ENCODE results near the gene MYO5B. TPM values are rescaled to one million over a fixed set of nuclear protein-coding genes. Genes with fewer than 3 reads are reported as not detected.

The MYO5B gene
- total RNA-seq, 1 experiment from 2014 or later = 56.7 TPM

DNA sequence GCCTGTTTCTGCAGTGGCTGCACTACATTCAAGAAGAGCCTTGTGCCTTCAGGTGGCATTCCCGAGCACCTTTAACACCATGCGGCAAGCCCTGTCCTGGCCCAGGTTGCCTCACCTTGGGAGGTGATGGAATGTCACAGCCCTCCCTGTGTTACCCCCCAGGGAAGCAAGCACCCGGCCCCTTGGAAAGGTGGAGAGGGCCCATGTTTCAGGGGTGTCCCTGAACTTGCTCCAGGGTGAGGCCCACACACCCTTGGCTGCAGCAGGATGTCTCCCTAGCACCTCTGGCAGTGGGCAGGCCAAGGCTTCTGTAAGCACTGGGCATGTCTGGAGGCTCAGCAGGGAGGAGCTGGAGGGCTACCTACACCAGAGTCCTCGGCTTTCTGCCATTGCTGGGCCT lies 352.3 kb downstream of the MYO5B start:
- BruUV-seq (replicated peaks) = no TSS peak
- CTCF ChIA-PET = no interaction called here
- intact Hi-C loops (cut with micrococcal nuclease; ENCODE audit: unreplicated experiment) = no loop called here
- no peaks in the 10 kb centered on the region for H3K27me3 Mint-ChIP-seq (ENCODE audit: unreplicated experiment)
- TF ChIP-seq, protein P1, sequence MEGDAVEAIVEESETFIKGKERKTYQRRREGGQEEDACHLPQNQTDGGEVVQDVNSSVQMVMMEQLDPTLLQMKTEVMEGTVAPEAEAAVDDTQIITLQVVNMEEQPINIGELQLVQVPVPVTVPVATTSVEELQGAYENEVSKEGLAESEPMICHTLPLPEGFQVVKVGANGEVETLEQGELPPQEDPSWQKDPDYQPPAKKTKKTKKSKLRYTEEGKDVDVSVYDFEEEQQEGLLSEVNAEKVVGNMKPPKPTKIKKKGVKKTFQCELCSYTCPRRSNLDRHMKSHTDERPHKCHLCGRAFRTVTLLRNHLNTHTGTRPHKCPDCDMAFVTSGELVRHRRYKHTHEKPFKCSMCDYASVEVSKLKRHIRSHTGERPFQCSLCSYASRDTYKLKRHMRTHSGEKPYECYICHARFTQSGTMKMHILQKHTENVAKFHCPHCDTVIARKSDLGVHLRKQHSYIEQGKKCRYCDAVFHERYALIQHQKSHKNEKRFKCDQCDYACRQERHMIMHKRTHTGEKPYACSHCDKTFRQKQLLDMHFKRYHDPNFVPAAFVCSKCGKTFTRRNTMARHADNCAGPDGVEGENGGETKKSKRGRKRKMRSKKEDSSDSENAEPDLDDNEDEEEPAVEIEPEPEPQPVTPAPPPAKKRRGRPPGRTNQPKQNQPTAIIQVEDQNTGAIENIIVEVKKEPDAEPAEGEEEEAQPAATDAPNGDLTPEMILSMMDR (IDR thresholded peaks at IDR 0.05; ENCODE audit: unreplicated experiment) = no peak
- peaks cover 2% of the 10 kb centered on the region for H3K4me1 Mint-ChIP-seq (ENCODE audit: low read depth, unreplicated experiment)
- no peak overlapping the region for H3K27ac Mint-ChIP-seq (ENCODE audit: unreplicated experiment)
- no peaks in the 10 kb centered on the region for H3K9me3 Mint-ChIP-seq (ENCODE audit: low read depth, unreplicated experiment)
- DNase-seq = no peak
- no peak overlapping the region for H3K4me3 Mint-ChIP-seq (ENCODE audit: low read depth, unreplicated experiment)
- peaks cover 19% of the 10 kb centered on the region for H3K36me3 Mint-ChIP-seq (ENCODE audit: insufficient read depth, unreplicated experiment)

DNA sequence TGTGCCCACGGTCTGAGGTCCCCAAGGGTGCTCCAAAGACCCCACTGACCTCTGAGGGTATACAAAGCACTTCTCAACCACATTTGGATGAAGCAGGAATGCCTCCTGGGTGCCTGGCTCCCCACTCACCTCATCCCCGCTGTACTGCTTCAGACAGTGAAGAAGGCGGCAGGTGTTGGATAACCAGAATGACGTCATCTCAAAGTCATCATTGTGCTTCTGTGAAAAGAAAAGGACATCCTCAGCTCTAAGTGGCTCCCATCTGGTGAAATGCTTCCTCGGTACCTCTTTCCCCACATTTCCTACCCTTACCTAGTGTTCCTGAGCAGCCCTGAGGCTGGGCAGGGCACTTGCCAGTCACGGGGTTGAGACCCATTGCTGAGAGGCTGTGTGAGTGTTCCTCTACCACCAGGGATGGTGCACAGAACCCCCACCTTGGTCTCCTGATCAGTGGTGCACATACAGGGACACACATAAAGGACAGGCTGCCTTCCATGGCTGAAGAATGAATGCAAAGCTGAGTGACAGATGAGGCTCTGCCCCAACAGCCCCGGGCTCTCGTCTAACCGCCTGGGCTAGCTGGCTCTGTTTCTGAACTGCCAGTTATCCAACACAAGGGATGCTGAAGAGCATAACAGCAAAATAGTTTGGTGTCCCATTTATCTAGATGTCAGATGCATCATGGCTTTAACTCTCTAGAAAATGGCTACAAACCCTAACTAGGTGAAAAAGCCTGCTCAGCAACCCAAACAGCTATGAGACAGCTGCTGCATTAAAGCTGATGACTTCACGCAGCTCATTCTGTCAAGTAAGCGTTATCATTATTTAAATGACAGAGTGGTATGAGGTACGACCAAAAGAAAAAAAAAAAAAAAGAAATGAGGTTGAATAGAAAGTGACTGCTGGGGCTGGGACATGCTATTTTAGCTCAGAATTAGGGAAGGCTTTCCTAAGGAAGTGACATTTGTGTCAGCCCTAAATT lies 353.4 kb downstream of the MYO5B start:
- Mint-ChIP-seq H3K27me3 (ENCODE audit: unreplicated experiment) (no peaks in the 10 kb centered on the region), H3K36me3 (ENCODE audit: insufficient read depth, unreplicated experiment) (peaks cover 17% of the 10 kb centered on the region), H3K9me3 (ENCODE audit: low read depth, unreplicated experiment) (no peaks in the 10 kb centered on the region), H3K27ac (ENCODE audit: unreplicated experiment) (no peak overlapping the region), H3K4me3 (ENCODE audit: low read depth, unreplicated experiment) (no peak overlapping the region), H3K4me1 (ENCODE audit: low read depth, unreplicated experiment) (no peaks in the 10 kb centered on the region)
- CTCF ChIA-PET = no interaction called here
- no peak for DNase-seq
- BruUV-seq (replicated peaks) = no TSS peak
- TF ChIP-seq, protein P1 (IDR thresholded peaks at IDR 0.05; ENCODE audit: unreplicated experiment) = no peak
- intact Hi-C loops (cut with micrococcal nuclease; ENCODE audit: unreplicated experiment) = no loop called here

DNA sequence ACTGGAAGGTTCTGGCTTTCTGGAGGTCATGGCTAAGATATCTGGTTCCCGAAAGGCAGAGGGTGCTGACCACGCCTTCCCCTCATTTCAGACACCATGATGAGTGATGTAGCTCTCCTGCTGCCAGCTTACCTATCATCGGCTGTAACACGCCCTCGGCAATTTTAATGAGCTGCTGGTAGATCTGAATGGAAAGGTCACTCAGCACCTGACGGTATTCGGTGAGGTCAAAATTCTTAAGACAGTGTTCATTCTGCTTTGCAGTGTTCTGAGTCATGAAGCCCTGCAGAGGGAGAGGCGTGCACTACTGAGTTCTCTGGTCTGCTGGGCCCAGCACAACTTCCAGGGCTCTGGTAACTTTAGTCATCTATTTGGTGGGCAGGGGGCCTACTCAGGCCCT lies 355.9 kb downstream of the MYO5B start:
- Mint-ChIP-seq H3K27ac (ENCODE audit: unreplicated experiment) (no peak overlapping the region), H3K9me3 (ENCODE audit: low read depth, unreplicated experiment) (no peaks in the 10 kb centered on the region), H3K4me1 (ENCODE audit: low read depth, unreplicated experiment) (peaks cover 21% of the 10 kb centered on the region), H3K36me3 (ENCODE audit: insufficient read depth, unreplicated experiment) (peaks cover 25% of the 10 kb centered on the region), H3K4me3 (ENCODE audit: low read depth, unreplicated experiment) (no peak overlapping the region), H3K27me3 (ENCODE audit: unreplicated experiment) (no peaks in the 10 kb centered on the region)
- CTCF ChIA-PET = no interaction called here
- TF ChIP-seq, protein P1 (IDR thresholded peaks at IDR 0.05; ENCODE audit: unreplicated experiment) = no peak
- intact Hi-C loops (cut with micrococcal nuclease; ENCODE audit: unreplicated experiment) = no loop called here
- DNase-seq = no peak
- BruUV-seq (replicated peaks) = no TSS peak

DNA sequence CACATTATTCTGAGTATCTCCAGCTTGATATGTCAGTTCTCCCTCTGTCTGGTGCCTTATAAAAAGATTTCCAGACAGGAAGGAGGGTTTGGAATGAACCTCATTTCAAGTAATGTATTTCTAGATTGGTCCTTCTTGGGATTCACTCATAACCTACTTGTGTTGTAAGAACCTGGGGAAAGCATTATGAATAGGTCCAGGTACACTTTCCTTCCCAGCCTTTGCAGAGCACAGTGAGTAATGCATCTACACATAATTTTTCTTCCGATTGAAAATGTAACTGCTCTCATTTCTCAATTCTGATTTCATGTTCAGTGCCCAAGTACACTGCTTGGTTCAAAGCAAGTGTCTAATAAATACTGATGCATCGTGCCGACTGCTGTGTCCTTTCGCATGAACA lies 356.6 kb downstream of the MYO5B start:
- Mint-ChIP-seq H3K27ac (ENCODE audit: unreplicated experiment) (no peak overlapping the region), H3K4me3 (ENCODE audit: low read depth, unreplicated experiment) (no peak overlapping the region), H3K9me3 (ENCODE audit: low read depth, unreplicated experiment) (no peaks in the 10 kb centered on the region), H3K36me3 (ENCODE audit: insufficient read depth, unreplicated experiment) (peaks cover 25% of the 10 kb centered on the region), H3K4me1 (ENCODE audit: low read depth, unreplicated experiment) (peaks cover 27% of the 10 kb centered on the region), H3K27me3 (ENCODE audit: unreplicated experiment) (no peaks in the 10 kb centered on the region)
- BruUV-seq (replicated peaks) = no TSS peak
- CTCF ChIA-PET = no interaction called here
- intact Hi-C loops (cut with micrococcal nuclease; ENCODE audit: unreplicated experiment) = no loop called here
- TF ChIP-seq, protein P1 (IDR thresholded peaks at IDR 0.05; ENCODE audit: unreplicated experiment) = no peak
- DNase-seq = no peak
